Spleen (tissue), 7 donors: ENCODE data around the gene LIN7A.

Source experiments
- CTCF ChIP-seq, 11 experiments: fragments of 200-600 bp in 7 of 11; fragments of 450-650 bp in 4 of 11; sonication (generic) in 4 of 11; IDR thresholded peaks in 8 of 11; conservative IDR thresholded peaks in 3 of 11; 1 replicate in 7 of 11; 2 replicates in 4 of 11; pipeline versions ENCODE4 v1.4.0 to v1.8.0; 2016 to 2021; ENCODE audit warnings: antibody characterized with exemption in 11 of 11, inconsistent platforms in 4 of 11, mild to moderate bottlenecking in 1 of 11
- POLR2A ChIP-seq, 3 donors: fragments of 450-650 bp; IDR thresholded peaks; one replicate each; pipeline ENCODE4 v1.5.1; 2017; ENCODE audit warnings: antibody characterized with exemption in 3 of 3, mild to moderate bottlenecking in 1 of 3
- POLR2AphosphoS5 ChIP-seq, 3 donors: sonication (generic); formaldehyde crosslinking; IDR thresholded peaks; one replicate each; pipeline ENCODE4 v1.5.1; 2017; ENCODE audit warnings: antibody characterized with exemption in 3 of 3
- donor health status: DM: no; HTN: no; CAD: no; lungs with moderate emphysema.
- donor health status: DM: no; HTN: no; CAD: no.
- donor health status: DM: no; HTN: no; CAD: no.

DNA sequence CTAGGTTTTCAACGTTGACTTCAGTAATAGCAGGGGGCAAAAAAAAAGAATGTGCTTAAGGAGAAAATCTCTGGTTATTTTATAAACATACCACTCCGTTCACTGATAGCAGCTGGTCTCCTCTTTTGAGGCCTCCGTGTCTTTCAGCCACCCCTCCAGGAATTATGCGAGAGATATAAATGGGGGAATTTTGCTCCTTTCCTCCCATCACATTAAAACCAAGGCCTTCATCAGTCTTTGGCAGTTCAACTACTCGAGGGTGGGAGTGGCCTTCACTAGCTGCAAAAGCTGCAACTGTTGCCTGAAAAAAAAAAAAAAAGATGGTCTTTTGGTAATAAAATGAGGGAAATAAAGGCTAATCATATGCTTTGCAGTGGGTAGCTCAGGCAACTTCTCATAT, 92.1 kb downstream of the LIN7A start:
- TF ChIP-seq CTCF (IDR thresholded peaks at IDR 0.05 in 8 of 11, conservative IDR thresholded peaks at IDR 0.05 in 3 of 11) (no peak), POLR2A (IDR thresholded peaks at IDR 0.05) (no peak), POLR2AphosphoS5 (IDR thresholded peaks at IDR 0.05) (no peak)
